ENCODE measurements around the gene ABL1.

DNA sequence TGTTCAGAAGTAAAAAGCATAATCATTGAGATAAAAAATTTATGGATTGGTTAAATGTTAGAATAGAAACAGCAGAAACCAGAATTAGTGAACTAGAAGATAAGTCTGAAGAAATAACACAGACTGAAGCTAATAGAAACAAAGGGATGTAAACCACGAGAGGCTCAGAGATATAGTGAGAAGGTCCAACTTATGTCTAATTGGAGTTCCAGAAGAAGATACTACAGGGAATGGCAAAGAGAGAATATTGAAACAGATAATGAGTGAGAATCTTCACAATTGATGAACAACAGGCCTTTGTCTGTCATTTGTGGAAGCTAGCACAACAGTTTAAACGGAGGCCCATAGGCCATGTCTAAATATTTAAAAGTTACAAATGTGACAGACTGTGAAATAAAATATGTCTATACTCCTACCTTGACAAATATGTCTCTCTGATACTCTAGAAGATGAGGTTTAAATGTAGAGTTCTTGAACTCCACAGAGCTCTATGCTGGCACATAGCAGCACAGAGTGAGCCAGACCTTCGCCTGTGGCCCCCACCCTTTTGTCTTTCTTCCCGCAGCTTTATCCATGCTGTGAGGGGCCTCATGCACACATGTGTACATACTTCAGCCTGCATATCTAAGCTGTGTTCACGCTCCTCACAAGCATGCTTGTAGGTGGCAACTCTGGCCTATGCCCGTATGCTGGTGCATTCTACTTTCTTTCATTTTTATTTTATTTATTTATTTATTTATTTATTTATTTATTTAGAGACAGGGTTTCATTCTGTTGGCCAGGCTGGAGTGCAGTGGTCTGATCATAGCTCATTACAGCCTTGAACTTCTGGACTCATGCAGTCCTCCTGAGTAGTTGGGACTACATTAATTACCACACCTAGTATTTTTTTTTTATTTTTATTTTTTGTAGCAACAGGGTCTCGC lies 45.0 kb upstream of the ABL1 start:
- no peak for TF ChIP-seq FIP1L1 (IDR thresholded peaks at IDR 0.05; ENCODE audit: borderline replicate concordance, insufficient read depth, low read depth, low read length)
- no peak for TF ChIP-seq POLR2AphosphoS5 (IDR thresholded peaks at IDR 0.05; ENCODE audit: low read depth, low read length)
- TF ChIP-seq NR2F1 (CRISPR knock-in tag; IDR thresholded peaks at IDR 0.05) = no peak
- no peak for TF ChIP-seq SMC3 (IDR thresholded peaks at IDR 0.05; ENCODE audit: low read length)
- TF ChIP-seq, protein P1, sequence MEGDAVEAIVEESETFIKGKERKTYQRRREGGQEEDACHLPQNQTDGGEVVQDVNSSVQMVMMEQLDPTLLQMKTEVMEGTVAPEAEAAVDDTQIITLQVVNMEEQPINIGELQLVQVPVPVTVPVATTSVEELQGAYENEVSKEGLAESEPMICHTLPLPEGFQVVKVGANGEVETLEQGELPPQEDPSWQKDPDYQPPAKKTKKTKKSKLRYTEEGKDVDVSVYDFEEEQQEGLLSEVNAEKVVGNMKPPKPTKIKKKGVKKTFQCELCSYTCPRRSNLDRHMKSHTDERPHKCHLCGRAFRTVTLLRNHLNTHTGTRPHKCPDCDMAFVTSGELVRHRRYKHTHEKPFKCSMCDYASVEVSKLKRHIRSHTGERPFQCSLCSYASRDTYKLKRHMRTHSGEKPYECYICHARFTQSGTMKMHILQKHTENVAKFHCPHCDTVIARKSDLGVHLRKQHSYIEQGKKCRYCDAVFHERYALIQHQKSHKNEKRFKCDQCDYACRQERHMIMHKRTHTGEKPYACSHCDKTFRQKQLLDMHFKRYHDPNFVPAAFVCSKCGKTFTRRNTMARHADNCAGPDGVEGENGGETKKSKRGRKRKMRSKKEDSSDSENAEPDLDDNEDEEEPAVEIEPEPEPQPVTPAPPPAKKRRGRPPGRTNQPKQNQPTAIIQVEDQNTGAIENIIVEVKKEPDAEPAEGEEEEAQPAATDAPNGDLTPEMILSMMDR (CRISPR knock-in tag; IDR thresholded peaks at IDR 0.05) = no peak
- no peak for TF ChIP-seq ZNF121 (CRISPR knock-in tag; IDR thresholded peaks at IDR 0.05)
- TF ChIP-seq HNRNPLL (IDR thresholded peaks at IDR 0.05; ENCODE audit: low read depth, low read length, poor library complexity, severe bottlenecking) = no peak

All from HepG2 (cell line).